Measurements from ENCODE around the gene VCL. TPM values are rescaled to one million over a fixed set of nuclear protein-coding genes. Genes with fewer than 3 reads are reported as not detected.
A peak's percentile ranks its signal among the peaks of the same experiment; 100 is the strongest.

Gene VCL
- 448 and 513 TPM in 2 replicates for total RNA-seq

- TF ChIP-seq CTCF (IDR thresholded peaks at IDR 0.05; ENCODE audit: insufficient read depth, low read depth, low read length) = no peak
- peak; percentile 99 for DNase-seq (ENCODE audit: low read depth)
- H3K4me3 ChIP-seq (ENCODE audit: low read depth, low read length) = peak within 1 kb of the TSS; percentile 100
These were observed at the start of gene VCL for GRCh38 chr10:73997787-73998622. TSS of gene VCL (plus strand) at chr10:73998116. CDS start at chr10:73998208, 92 bp downstream.

GRCh38 chr10:73948947-73949633 lies 48.8 kb upstream of the VCL start:
- TF ChIP-seq CTCF (IDR thresholded peaks at IDR 0.05; ENCODE audit: insufficient read depth, low read depth, low read length) = no peak
- H3K4me3 ChIP-seq (ENCODE audit: low read depth, low read length) = no peak overlapping the region
- no peak for DNase-seq (ENCODE audit: low read depth)

GRCh38 chr10:73950155-73950948 lies 47.6 kb upstream of the VCL start:
- no peak for TF ChIP-seq CTCF (IDR thresholded peaks at IDR 0.05; ENCODE audit: insufficient read depth, low read depth, low read length)
- H3K4me3 ChIP-seq (ENCODE audit: low read depth, low read length) = no peak overlapping the region
- DNase-seq (ENCODE audit: low read depth) = no peak

- no peak overlapping the region for H3K4me3 ChIP-seq (ENCODE audit: low read depth, low read length)
- no peak for TF ChIP-seq CTCF (IDR thresholded peaks at IDR 0.05; ENCODE audit: insufficient read depth, low read depth, low read length)
- DNase-seq (ENCODE audit: low read depth) = peak; percentile 92
These were observed 44.3 kb upstream of the VCL start for GRCh38 chr10:73953665-73954064.

GRCh38 chr10:73954737-73955136 lies 43.2 kb upstream of the VCL start:
- H3K4me3 ChIP-seq (ENCODE audit: low read depth, low read length) = no peak overlapping the region
- TF ChIP-seq CTCF (IDR thresholded peaks at IDR 0.05; ENCODE audit: insufficient read depth, low read depth, low read length) = no peak
- no peak for DNase-seq (ENCODE audit: low read depth)

GRCh38 chr10:73955719-73956118 lies 42.2 kb upstream of the VCL start:
- no peak overlapping the region for H3K4me3 ChIP-seq (ENCODE audit: low read depth, low read length)
- no peak for DNase-seq (ENCODE audit: low read depth)
- no peak for TF ChIP-seq CTCF (IDR thresholded peaks at IDR 0.05; ENCODE audit: insufficient read depth, low read depth, low read length)
